HG03280 (cell line): ENCODE measurements around the gene CACNA1D.
"Not testable (repeated sequence)": the region's sequence is repeated elsewhere in the genome, so short reads cannot be mapped to it uniquely, and the experiment has no call there.

Experiments used
- ATAC-seq: cut with Tn5 transposase; IDR thresholded peaks from one replicate; pipeline ENCODE4 v1.9.1; 2021; ENCODE audit warnings: mild to moderate bottlenecking, moderate library complexity; ENCODE audit not compliant: unreplicated experiment

CACNA1D gene

DNA sequence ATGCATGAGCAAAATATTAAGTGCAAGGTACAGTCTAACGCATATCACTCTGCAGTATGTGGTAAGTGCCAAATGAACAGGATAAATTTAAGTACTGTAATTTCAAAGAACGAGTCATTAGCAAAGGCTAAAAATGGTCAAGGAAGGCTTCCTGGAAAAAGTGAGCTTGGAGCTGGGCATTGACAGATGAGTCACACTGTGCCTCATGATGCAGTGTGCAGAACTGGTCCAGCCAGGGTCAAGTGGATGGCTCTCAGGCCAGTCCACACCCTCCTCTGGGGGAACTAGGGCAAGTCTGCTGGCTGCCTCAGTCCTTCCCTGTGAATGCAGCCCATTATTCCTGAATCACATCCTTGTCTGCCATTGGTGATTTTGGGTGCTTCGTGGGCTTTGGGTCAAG lies 76.3 kb downstream of the CACNA1D start:
- ATAC-seq, result no peak

DNA sequence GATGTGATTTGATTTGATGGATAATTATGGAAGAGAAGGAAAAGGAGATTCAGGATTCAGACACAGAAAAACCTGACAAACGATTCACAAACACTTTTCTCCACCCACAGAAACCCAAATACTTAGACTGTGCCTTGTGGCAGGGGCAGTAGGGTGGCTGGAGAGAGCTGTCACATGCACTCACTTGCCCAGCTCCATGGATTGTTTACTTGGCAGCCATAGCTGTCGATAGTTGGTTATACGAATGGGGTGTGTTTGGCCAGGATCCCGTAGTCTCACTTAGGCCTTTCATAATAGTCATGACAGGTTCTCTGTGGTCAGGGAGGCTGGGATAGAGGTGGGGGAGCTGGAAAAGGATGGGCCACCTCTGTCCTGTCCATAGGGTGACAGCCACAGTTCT lies 76.9 kb downstream of the CACNA1D start:
- ATAC-seq, result no peak

- ATAC-seq, result not testable (repeated sequence)
These were observed 77.8 kb downstream of the CACNA1D start for GRCh38 chr3:53572184-53572583.

- no peak for ATAC-seq
These were observed 83.1 kb downstream of the CACNA1D start for GRCh38 chr3:53577506-53577905.

DNA sequence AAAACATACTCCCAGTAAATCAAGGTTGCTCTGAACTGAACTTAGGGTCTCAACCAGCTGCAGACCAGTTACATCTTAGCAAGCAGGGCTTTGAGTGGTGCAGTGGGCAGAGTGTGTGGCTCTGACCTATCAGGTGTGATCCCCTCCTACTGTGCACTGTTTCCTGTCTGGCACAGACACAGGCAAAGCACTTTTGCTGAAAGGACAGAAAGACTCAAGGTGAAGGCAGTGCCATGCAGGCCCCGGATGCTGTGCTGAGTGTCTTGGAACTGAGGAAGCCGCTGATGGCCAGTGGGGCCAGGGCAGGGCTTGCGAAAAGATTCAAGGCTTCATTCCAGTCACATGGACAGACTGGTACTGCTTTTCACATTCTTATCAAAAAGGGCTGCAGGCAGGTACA lies 85.2 kb downstream of the CACNA1D start:
- no peak for ATAC-seq

DNA sequence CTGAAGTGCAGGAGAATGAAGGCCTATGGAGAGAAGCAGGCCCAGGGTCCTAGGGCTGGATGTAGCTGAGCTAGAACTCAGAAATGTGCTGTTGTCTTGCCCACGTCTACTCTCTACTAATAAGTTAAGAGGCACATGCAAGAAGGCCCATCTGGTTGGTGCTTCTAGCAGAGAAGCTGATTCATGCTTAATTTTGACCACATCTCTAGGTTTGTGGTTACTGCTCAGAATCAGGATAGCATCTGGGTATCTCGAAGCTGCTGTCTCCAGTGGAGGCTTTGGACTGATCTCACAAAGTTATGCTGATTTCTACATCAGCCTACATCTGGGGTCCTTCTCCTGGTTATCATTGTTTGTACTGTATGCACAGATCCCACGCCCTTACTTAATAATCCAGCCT lies 87.3 kb downstream of the CACNA1D start:
- no peak for ATAC-seq

GRCh38 chr3:53583161-53583690 lies 88.8 kb downstream of the CACNA1D start:
- ATAC-seq, result no peak

GRCh38 chr3:53585049-53585448 lies 90.6 kb downstream of the CACNA1D start:
- ATAC-seq, result no peak

GRCh38 chr3:53585627-53586026 lies 91.2 kb downstream of the CACNA1D start:
- no peak for ATAC-seq

- no peak for ATAC-seq
These were observed 93.7 kb downstream of the CACNA1D start for GRCh38 chr3:53588122-53588521.

DNA sequence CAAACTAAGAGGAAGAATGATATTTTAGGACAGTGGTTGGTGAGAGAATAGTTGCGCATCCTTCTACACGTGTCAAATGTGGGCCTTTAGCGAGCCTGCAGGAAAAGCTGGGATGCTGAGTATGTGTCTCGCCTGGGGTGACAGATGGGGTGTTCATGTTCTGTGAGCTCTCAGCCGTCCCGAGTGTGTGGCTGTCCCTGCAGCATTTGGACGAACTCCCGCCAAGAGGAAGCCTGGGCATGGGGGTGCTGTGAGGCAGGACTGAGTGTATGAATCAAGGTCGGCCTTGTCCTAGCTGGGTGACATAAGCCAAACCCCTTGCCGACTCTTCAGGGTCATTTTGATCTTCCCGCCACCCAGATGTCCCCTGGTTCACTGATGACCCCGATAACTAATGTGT lies 94.8 kb downstream of the CACNA1D start:
- ATAC-seq, result no peak

GRCh38 chr3:53589806-53590205 lies 95.4 kb downstream of the CACNA1D start:
- no peak for ATAC-seq

DNA sequence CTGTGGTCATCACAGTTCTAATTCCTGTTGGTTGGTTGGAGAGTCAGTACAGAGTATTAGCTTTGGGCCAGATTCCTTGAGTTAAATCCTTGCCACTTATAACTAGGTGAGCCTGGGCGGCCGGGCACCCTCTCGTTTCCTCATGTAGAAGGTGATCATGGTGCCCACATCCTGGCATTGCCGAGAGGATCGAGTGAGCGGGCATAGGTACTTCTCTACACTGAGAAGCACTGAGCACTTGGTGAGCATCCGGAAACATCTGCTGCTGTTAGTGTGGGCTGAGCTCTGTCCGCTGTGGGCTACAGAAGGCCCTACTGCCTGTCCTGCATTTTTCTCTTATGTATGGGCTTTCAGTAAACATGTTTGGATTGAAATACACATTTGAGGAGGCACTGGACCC lies 96.2 kb downstream of the CACNA1D start:
- no peak for ATAC-seq

DNA sequence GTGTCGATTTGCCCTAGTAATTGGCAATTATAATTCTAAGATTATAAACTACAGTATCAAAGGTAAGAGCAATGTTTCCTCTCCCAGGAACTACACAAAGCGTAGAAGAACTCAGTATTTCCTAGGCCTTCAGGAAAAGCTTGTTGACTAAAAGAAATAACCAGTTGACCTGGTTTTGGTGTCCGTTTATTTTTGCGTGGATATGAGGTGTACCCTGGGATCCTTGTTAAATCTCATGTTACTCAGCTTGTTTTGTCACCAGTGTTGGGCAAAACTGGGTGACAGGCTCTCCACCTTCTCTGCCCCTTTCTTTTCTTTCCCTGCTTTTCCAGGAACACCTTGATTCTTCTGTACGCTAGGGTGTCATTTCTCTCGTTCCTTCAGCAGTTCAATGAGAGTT lies 97.2 kb downstream of the CACNA1D start:
- no peak for ATAC-seq

- ATAC-seq, result no peak
These were observed 98.5 kb downstream of the CACNA1D start for GRCh38 chr3:53592862-53593261.

DNA sequence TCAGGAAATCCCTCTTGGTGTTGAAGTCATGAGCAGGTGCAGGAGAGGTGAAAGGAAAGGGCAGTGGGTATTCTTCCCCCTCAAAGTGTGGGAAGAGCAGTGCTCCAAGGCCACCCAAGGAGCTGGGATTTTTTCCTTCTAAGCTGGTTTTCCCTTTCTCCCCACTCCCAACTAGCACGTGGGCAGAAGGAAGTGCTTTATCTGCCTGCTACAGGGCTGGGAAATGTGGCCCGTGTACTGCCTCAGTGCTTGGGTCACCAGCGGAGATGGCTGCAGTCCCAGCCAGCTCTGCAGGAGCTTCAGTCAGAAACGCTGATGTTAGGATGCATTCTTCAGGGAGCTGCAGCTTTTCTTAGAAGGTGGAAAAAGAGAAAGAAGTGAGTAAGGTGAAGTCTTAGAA lies 99.2 kb downstream of the CACNA1D start:
- no peak for ATAC-seq

GRCh38 chr3:53594276-53594675 lies 99.9 kb downstream of the CACNA1D start:
- ATAC-seq, result no peak

- ATAC-seq, result no peak
These were observed 101.2 kb downstream of the CACNA1D start for GRCh38 chr3:53595660-53596059.

- no peak for ATAC-seq
These were observed 102.9 kb downstream of the CACNA1D start for GRCh38 chr3:53597136-53597915.

DNA sequence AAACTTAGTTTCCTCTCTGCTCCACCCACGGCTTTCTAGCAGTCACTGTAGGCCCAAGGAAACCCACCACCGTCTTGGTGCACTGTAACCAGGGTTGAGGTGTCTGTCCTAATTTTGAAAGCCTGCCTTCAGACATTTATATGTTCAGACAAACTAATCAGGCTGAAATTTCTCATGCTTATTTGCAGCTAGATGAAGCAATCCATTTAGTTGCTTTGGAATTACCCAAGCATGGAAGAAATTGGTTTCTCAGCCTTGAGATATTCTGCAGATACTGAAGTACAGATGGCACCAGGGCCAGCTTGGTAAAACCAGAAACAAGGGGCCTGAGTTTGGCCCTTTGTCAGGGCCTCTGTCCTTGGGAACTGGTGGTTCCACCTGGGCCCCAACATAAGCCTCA lies 105.4 kb downstream of the CACNA1D start:
- no peak for ATAC-seq

DNA sequence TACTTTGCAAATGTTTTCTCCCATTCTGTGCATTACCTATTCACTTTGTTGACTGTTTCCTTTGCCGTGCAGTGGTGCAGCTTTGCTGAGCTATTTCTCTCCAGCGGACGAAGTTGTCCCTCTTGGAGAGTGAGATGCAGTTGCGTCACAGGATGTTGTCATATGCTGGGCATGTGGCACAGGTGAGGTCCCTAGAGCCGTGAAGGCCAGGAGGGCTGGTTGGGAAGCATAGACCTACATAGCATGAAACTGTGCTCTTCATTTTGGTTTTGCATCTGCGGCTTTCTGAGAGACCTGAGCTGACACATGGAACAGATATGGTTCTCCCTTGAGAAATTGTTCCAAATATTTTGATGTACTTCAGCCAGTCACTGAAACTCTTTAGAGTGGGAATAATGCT lies 108.5 kb downstream of the CACNA1D start:
- no peak for ATAC-seq

GRCh38 chr3:53604232-53604631 lies 109.8 kb downstream of the CACNA1D start:
- ATAC-seq, result no peak

DNA sequence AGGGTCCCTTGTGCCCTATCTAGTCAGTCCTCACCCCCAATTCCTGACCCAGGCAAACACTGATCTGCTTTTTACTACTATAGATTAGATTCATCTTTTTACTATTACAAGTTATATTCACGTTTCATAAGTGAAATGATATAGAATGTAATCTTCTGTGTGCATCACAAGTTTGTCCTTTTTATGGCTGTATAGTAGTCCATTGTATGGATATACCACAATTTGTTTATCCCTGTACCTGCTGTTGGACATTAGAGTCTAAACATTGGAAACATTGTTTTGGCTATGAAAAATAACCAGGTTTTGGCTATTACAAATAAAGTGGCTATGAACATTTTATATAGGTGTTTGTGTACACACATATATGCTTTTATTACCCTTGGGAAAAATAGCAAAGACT lies 112.4 kb downstream of the CACNA1D start:
- ATAC-seq, result no peak
